Esophagus muscularis mucosa (tissue), 4 donors: ENCODE results near the gene ARMC9. TPM values are rescaled to one million over a fixed set of nuclear protein-coding genes. Genes with fewer than 3 reads are reported as not detected.

Source experiments
- DNase-seq: peaks from one replicate; pipeline ENCODE4 v3.0.0-alpha.2; 2017; ENCODE audit errors: extremely low spot score
- H3K27ac ChIP-seq, 4 donors: fragments of 200-600 bp; sonication (generic); replicated peaks in 1 of 4; 1 replicate in 3 of 4; 2 replicates in 1 of 4; pipeline ENCODE4 v1.5.1; 2016 to 2019; ENCODE audit warnings: mild to moderate bottlenecking in 1 of 4
- H3K27me3 ChIP-seq, 4 donors: fragments of 200-600 bp; sonication (generic); one replicate each; pipeline versions ENCODE4 v1.5.1 to v1.6.0; 2016 to 2019
- H3K36me3 ChIP-seq, 4 donors: fragments of 200-600 bp; sonication (generic); one replicate each; pipeline ENCODE4 v1.5.1; 2016 to 2019
- H3K4me1 ChIP-seq, 4 donors: fragments of 200-600 bp; sonication (generic); one replicate each; pipeline ENCODE4 v1.5.1; 2016 to 2019
- H3K4me3 ChIP-seq, 4 donors: fragments of 200-600 bp; sonication (generic); 1 replicate in 2 of 4; 2 replicates in 2 of 4; pipeline ENCODE4 v1.5.1; 2016 to 2019; ENCODE audit warnings: mild to moderate bottlenecking in 4 of 4, moderate library complexity in 1 of 4
- H3K9me3 ChIP-seq, 4 donors: fragments of 200-600 bp; sonication (generic); 1 replicate in 3 of 4; 2 replicates in 1 of 4; pipeline ENCODE4 v1.5.1; 2016 to 2019
- CTCF ChIP-seq, 3 experiments: fragments of 200-600 bp in 2 of 3; fragments of 450-650 bp in 1 of 3; sonication (generic) in 2 of 3; IDR thresholded peaks; one replicate each; pipeline ENCODE4 v1.5.1; 2017 to 2019; ENCODE audit warnings: antibody characterized with exemption in 3 of 3, mild to moderate bottlenecking in 2 of 3, moderate library complexity in 1 of 3
- EP300 ChIP-seq: sonication (generic); formaldehyde crosslinking; IDR thresholded peaks from one replicate; pipeline ENCODE4 v1.6.1; 2017; ENCODE audit warnings: antibody characterized with exemption
- POLR2A ChIP-seq: fragments of 450-650 bp; IDR thresholded peaks from one replicate; pipeline ENCODE4 v1.6.1; 2017; ENCODE audit warnings: antibody characterized with exemption, moderate library complexity, mild to moderate bottlenecking, low read depth
- POLR2AphosphoS5 ChIP-seq, 2 donors: sonication (generic); formaldehyde crosslinking; IDR thresholded peaks; one replicate each; pipeline ENCODE4 v1.6.1; 2017; ENCODE audit warnings: antibody characterized with exemption in 2 of 2
- WGBS: methylation state at CpG from one replicate; pipeline ENCODE4 v1.1.5; 2018; 5-methylcytosine and 5-hydroxymethylcytosine counted together
- intact Hi-C: fragments of 100-400 bp; cut with DNase I; formaldehyde crosslinking; loops from one replicate; pipeline ENCODE4 v1.15.1; 2023
- total RNA-seq, 4 donors: library from RNA; depleted of rRNA; stranded (reverse); fragments of >200 nt; gene quantifications; one replicate each; pipeline versions ENCODE4 v1.1.0 to v1.2.1, GENCODE V29; 2016

Gene ARMC9
- total RNA-seq, 4 donors from 2014 or later, result 119 to 262 (median 152) TPM

GRCh38 chr2:231228223-231228622, 29.8 kb downstream of the ARMC9 start:
- DNase-seq, result no peak
- H3K9me3 ChIP-seq, result no peaks in the 10 kb centered on the region
- H3K4me3 ChIP-seq, result no peak overlapping the region
- TF ChIP-seq EP300, result no peak
- no peak for TF ChIP-seq POLR2A
- TF ChIP-seq POLR2AphosphoS5 (IDR thresholded peaks at IDR 0.05), result peak in 1 of 2 donors; percentile 34
- H3K27ac ChIP-seq, result peak overlapping the region; percentile 87 to 92 (median 88)
- intact Hi-C loops, result loop anchor here (5.0 kb wide), 1 partner anchor 184 kb away; no protein-coding TSS in a partner anchor
- peaks cover 5 to 70% (median 68%) of the 10 kb centered on the region in 4 donors for H3K4me1 ChIP-seq
- 85% methylated on average over 7 of the region's 9 CpGs for WGBS
- H3K27me3 ChIP-seq, result no peaks in the 10 kb centered on the region
- peaks cover 0 to 44% (median 7%) of the 10 kb centered on the region in 4 donors for H3K36me3 ChIP-seq

GRCh38 chr2:231228974-231229529, 30.6 kb downstream of the ARMC9 start:
- TF ChIP-seq EP300 (no peak), POLR2A (no peak)
- peak overlapping the region; percentile 87 to 92 (median 88) for H3K27ac ChIP-seq
- no peaks in the 10 kb centered on the region for H3K9me3 ChIP-seq
- no peaks in the 10 kb centered on the region for H3K27me3 ChIP-seq
- no peak overlapping the region for H3K4me3 ChIP-seq
- 48% methylated on average over 5 of the region's 5 CpGs for WGBS
- DNase-seq, result no peak
- peaks cover 0 to 48% (median 7%) of the 10 kb centered on the region in 4 donors for H3K36me3 ChIP-seq
- intact Hi-C loops, result loop anchor here (5.0 kb wide), 1 partner anchor 183 kb away; no protein-coding TSS in a partner anchor
- H3K4me1 ChIP-seq, result peaks cover 5 to 62% (median 60%) of the 10 kb centered on the region in 4 donors

- no peaks in the 10 kb centered on the region for H3K9me3 ChIP-seq
- no peak overlapping the region for H3K27ac ChIP-seq
- intact Hi-C loops, result no loop called here
- no peak for DNase-seq
- peaks cover 0 to 77% (median 33%) of the 10 kb centered on the region in 4 donors for H3K36me3 ChIP-seq
- no peaks in the 10 kb centered on the region for H3K27me3 ChIP-seq
- TF ChIP-seq CTCF (IDR thresholded peaks at IDR 0.05) (no peak), POLR2AphosphoS5 (IDR thresholded peaks at IDR 0.05) (peak in 1 of 2 donors; percentile 21)
- WGBS, result 72% methylated on average over 5 of the region's 5 CpGs
- H3K4me1 ChIP-seq, result peaks cover 0 to 6% (median under 1%) of the 10 kb centered on the region in 4 donors
- H3K4me3 ChIP-seq, result no peak overlapping the region
These were observed 36.8 kb downstream of the ARMC9 start for GRCh38 chr2:231235217-231235616.

DNA sequence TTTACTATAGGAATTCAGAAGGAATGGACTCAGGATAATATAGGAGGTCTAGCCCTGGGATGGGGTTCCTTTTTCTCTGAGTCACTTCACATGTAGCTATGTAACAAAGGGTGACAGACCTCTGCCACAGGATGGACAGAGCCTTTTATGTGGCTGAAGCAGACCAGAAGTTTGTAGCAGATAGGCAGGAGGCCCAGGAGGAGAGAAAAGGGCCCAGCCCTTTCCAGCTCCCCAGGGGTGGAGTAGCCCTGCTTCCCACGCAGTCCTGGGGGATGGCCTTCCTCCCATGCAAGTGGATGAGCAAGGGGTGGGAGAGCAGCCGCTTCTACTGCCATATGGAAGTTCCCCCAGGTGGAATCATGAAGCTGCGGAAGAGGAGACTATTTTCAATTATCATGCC, 40.3 kb downstream of the ARMC9 start:
- Histone ChIP-seq H3K9me3 (no peaks in the 10 kb centered on the region), H3K27ac (no peak overlapping the region), H3K4me1 (peaks cover 0 to 10% (median 0%) of the 10 kb centered on the region in 4 donors), H3K27me3 (no peaks in the 10 kb centered on the region), H3K36me3 (peaks cover 0 to 90% (median 47%) of the 10 kb centered on the region in 4 donors), H3K4me3 (no peak overlapping the region)
- 84% methylated on average over 3 of the region's 3 CpGs for WGBS
- no peak for DNase-seq
- intact Hi-C loops, result no loop called here
- TF ChIP-seq POLR2A, result no peak
- no peak for TF ChIP-seq EP300
- TF ChIP-seq CTCF (IDR thresholded peaks at IDR 0.05), result no peak
- no peak for TF ChIP-seq POLR2AphosphoS5 (IDR thresholded peaks at IDR 0.05)

GRCh38 chr2:231239751-231240150, 41.3 kb downstream of the ARMC9 start:
- no peak for DNase-seq
- TF ChIP-seq POLR2AphosphoS5 (IDR thresholded peaks at IDR 0.05) (peak in 1 of 2 donors; percentile 20), POLR2A (no peak)
- H3K27me3 ChIP-seq, result no peaks in the 10 kb centered on the region
- H3K36me3 ChIP-seq, result peaks cover 0 to 97% (median 49%) of the 10 kb centered on the region in 4 donors
- H3K4me1 ChIP-seq, result peaks cover 0 to 10% (median 0%) of the 10 kb centered on the region in 4 donors
- no peak overlapping the region for H3K27ac ChIP-seq
- WGBS, result 83% methylated on average over 10 of the region's 10 CpGs
- no peaks in the 10 kb centered on the region for H3K9me3 ChIP-seq
- H3K4me3 ChIP-seq, result no peak overlapping the region
- intact Hi-C loops, result no loop called here

DNA sequence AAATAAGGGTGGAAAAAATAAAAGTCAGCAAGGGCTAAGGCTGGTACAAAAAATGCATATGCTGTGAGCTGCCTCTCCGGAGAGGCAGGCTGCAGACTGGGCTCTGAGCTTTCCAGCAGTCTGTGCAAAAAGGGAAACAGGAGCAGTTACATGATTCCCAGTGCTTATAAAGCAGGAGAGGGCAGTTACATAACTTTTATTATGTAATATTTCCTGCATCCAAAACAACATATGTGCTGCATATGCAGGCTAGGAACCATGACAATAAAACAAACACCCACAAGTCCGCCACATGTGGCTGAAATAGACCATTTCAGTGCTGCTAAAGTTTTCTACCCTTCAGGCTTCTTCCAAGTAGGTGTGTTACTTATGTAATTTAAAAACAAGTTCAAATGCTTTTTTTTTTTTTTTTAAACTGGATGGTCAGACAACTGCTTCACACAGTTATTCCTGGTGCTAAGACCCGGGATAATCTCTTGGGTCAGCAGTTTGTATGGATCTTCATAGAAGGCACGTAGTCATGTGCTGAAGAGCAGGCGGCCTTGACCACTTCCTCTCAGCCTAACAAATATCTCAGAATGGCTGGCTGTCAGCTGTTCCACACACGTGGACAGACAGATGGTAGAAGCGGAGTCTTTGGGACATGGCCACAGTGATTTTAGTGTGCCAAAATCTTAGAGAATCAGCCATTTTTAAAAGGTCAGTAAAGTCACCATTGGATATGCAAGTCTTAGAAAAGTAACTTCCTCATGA, 43.5 kb downstream of the ARMC9 start:
- DNase-seq, result no peak
- Histone ChIP-seq H3K27me3 (no peaks in the 10 kb centered on the region), H3K27ac (peak overlapping the region in 1 of 4 donors; percentile 17), H3K4me3 (no peak overlapping the region), H3K36me3 (peaks cover 0 to 94% (median 45%) of the 10 kb centered on the region in 4 donors), H3K4me1 (peaks cover 0 to 6% (median 0%) of the 10 kb centered on the region in 4 donors), H3K9me3 (no peaks in the 10 kb centered on the region)
- TF ChIP-seq EP300 (no peak), CTCF (IDR thresholded peaks at IDR 0.05) (no peak), POLR2A (no peak), POLR2AphosphoS5 (IDR thresholded peaks at IDR 0.05) (peak in 1 of 2 donors; percentile 40)
- WGBS, result 71% methylated on average over 7 of the region's 7 CpGs
- intact Hi-C loops, result no loop called here
